Thyroid gland (tissue), 4 donors: ENCODE measurements around the gene DDIAS.

Experiments used
- CTCF ChIP-seq, 6 experiments: fragments of 200-600 bp in 3 of 6; fragments of 450-650 bp in 3 of 6; sonication (generic) in 3 of 6; IDR thresholded peaks; one replicate each; pipeline ENCODE4 v1.5.1; 2016 to 2019; ENCODE audit warnings: antibody characterized with exemption in 6 of 6, mild to moderate bottlenecking in 2 of 6, inconsistent platforms in 1 of 6, moderate library complexity in 1 of 6
- POLR2A ChIP-seq, 2 donors: fragments of 450-650 bp; IDR thresholded peaks; one replicate each; pipeline ENCODE4 v1.6.1; 2017; ENCODE audit warnings: antibody characterized with exemption in 2 of 2, mild to moderate bottlenecking in 2 of 2, moderate library complexity in 1 of 2

- TF ChIP-seq CTCF (IDR thresholded peaks at IDR 0.05) (no peak), POLR2A (IDR thresholded peaks at IDR 0.05) (no peak)
Observed at GRCh38 chr11:82924522-82925224, 23.1 kb downstream of the DDIAS start.
